ENCODE data around the gene DDX21. TPM values are rescaled to one million over a fixed set of nuclear protein-coding genes. Genes with fewer than 3 reads are reported as not detected.
"Not testable (repeated sequence)": the region's sequence is repeated elsewhere in the genome, so short reads cannot be mapped to it uniquely, and the experiment has no call there.

Gene DDX21
- total and polyA plus RNA-seq, 2 donors (not counting 3 experiments of a cell fraction or from before 2014, with no cell fraction given): 33.4 to 98.1 TPM

- CTCF ChIA-PET: interaction anchor here (1.0 to 2.1 kb wide), 5 partner anchors 8 to 82 kb away, joined by 4 to 13 read pairs (median 7); no protein-coding TSS in a partner anchor
- intact Hi-C loops (cut with micrococcal nuclease): loop anchor here (1.0 kb wide), 1 partner anchor 78 kb away; no protein-coding TSS in a partner anchor
- H3K4me3 ChIP-seq (replicated peaks in 1 of 3; ENCODE audit: insufficient read depth in 1 of 3, low read depth in 1 of 3, low read length in 3 of 3); H3K79me2 ChIP-seq (ENCODE audit: control insufficient read depth, insufficient read depth, low read length); H3K36me3 ChIP-seq (ENCODE audit: control insufficient read depth in 2 of 2, extremely low read depth in 1 of 2, insufficient read depth in 2 of 2, low read length in 2 of 2); H3K27me3 ChIP-seq (ENCODE audit: control insufficient read depth in 2 of 2, insufficient read depth in 2 of 2, low read length in 2 of 2); H3K9me1 ChIP-seq (replicated peaks; ENCODE audit: control insufficient read depth, extremely low read depth, insufficient read depth, low read length); H3K9me3 ChIP-seq (replicated peaks; ENCODE audit: control insufficient read depth, insufficient read depth, low read length); dilution Hi-C loops (cut with MboI; ENCODE audit: extremely low pct_ligation_motif_present, low sequenced_read_pairs); H4K20me1 ChIP-seq (replicated peaks; ENCODE audit: control insufficient read depth, extremely low read depth, insufficient read depth, low read length); POLR2A ChIA-PET; H2AFZ ChIP-seq (ENCODE audit: low read depth, low read length); BruUV-seq (replicated peaks): not testable (repeated sequence)
- peaks cover 31% of the 10 kb centered on the region for H3K4me1 ChIP-seq (ENCODE audit: control insufficient read depth, extremely low read depth, insufficient read depth, low read length)
- peak overlapping the region; percentile 60 for H3K4me2 ChIP-seq (ENCODE audit: insufficient read depth, low read length)
- peak overlapping the region; percentile 86 for H3K27ac ChIP-seq (ENCODE audit: insufficient read depth, low read depth, low read length)
- DNase-seq (ENCODE audit: low read depth, low spot score) (peak; percentile 75), FAIRE-seq (peak; percentile 84)
- TF ChIP-seq MYC (IDR thresholded peaks at IDR 0.05; ENCODE audit: low read depth, low read length) (peak; percentile 22), GATA2 (IDR thresholded peaks at IDR 0.05; ENCODE audit: insufficient read depth, insufficient read length, low read depth, low read length) (peak; percentile 60), JUN (IDR thresholded peaks at IDR 0.05; ENCODE audit: borderline replicate concordance, insufficient read depth, insufficient read length, low read depth) (peak; percentile 34), FOS (IDR thresholded peaks at IDR 0.05; ENCODE audit: borderline replicate concordance, insufficient read depth, low read length) (peak; percentile 77), POLR2AphosphoS5 (IDR thresholded peaks at IDR 0.05; ENCODE audit: insufficient read depth, low read depth, low read length) (peak; percentile 80)
- H3K9ac ChIP-seq (replicated peaks; ENCODE audit: extremely low read depth, insufficient read depth, low read length): peak overlapping the region; percentile 60
These were observed 56.8 kb downstream of the DDX21 start for GRCh38 chr10:69012778-69013177.

DNA sequence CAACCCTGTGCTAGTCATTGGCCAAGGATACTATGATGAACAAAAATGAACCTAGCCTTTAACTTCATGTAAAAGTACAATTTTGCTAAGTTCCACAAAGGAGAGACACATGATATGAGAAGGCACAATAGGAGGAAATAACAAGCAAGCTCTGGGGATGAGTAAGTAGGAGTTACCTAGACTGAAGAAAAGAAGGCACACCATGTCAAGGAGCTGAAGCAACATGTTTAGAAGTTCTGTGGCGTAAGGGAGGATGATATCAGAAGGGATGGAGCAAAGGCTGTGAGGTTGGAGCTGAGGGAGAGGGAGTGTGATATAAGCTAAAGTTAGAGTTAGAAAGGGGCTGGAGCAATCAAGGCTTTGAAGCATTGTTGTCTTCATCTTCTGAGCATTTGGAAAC is 58.2 kb downstream of the DDX21 start:
- Histone ChIP-seq H3K4me2 (ENCODE audit: insufficient read depth, low read length) (peak overlapping the region; percentile 18), H4K20me1 (replicated peaks; ENCODE audit: control insufficient read depth, extremely low read depth, insufficient read depth, low read length) (no peaks in the 10 kb centered on the region), H3K27me3 (ENCODE audit: control insufficient read depth in 2 of 2, insufficient read depth in 2 of 2, low read length in 2 of 2) (no peaks in the 10 kb centered on the region), H3K4me3 (replicated peaks in 1 of 3; ENCODE audit: insufficient read depth in 1 of 3, low read depth in 1 of 3, low read length in 3 of 3) (no peak overlapping the region), H3K36me3 (ENCODE audit: control insufficient read depth in 2 of 2, extremely low read depth in 1 of 2, insufficient read depth in 2 of 2, low read length in 2 of 2) (peaks cover 6 to 7% of the 10 kb centered on the region in 2 experiments), H3K27ac (ENCODE audit: insufficient read depth, low read depth, low read length) (peak overlapping the region; percentile 86), H3K4me1 (ENCODE audit: control insufficient read depth, extremely low read depth, insufficient read depth, low read length) (peaks cover 31% of the 10 kb centered on the region), H3K9ac (replicated peaks; ENCODE audit: extremely low read depth, insufficient read depth, low read length) (no peak overlapping the region), H3K9me1 (replicated peaks; ENCODE audit: control insufficient read depth, extremely low read depth, insufficient read depth, low read length) (no peaks in the 10 kb centered on the region), H3K9me3 (replicated peaks; ENCODE audit: control insufficient read depth, insufficient read depth, low read length) (no peaks in the 10 kb centered on the region), H3K79me2 (ENCODE audit: control insufficient read depth, insufficient read depth, low read length) (no peaks in the 10 kb centered on the region), H2AFZ (ENCODE audit: low read depth, low read length) (no peak overlapping the region)
- dilution Hi-C loops (cut with MboI; ENCODE audit: extremely low pct_ligation_motif_present, low sequenced_read_pairs): no loop called here
- TF ChIP-seq POLR2AphosphoS5 (IDR thresholded peaks at IDR 0.05; ENCODE audit: insufficient read depth, low read depth, low read length) (peak; percentile 61), MYC (IDR thresholded peaks at IDR 0.05; ENCODE audit: low read depth, low read length) (no peak), FOS (IDR thresholded peaks at IDR 0.05; ENCODE audit: borderline replicate concordance, insufficient read depth, low read length) (peak; percentile 74), POLR2A (IDR thresholded peaks at IDR 0.05; ENCODE audit: low read depth, low read length) (peak; percentile 44), EZH2 (IDR thresholded peaks at IDR 0.05; ENCODE audit: borderline replicate concordance, low read depth, low read length, severe bottlenecking) (no peak), GATA2 (IDR thresholded peaks at IDR 0.05; ENCODE audit: insufficient read depth, insufficient read length, low read depth, low read length) (no peak), MAX (IDR thresholded peaks at IDR 0.05; ENCODE audit: insufficient read depth, insufficient read length) (no peak), JUN (IDR thresholded peaks at IDR 0.05; ENCODE audit: borderline replicate concordance, insufficient read depth, insufficient read length, low read depth) (peak; percentile 70)
- TF ChIP-seq, protein P1, sequence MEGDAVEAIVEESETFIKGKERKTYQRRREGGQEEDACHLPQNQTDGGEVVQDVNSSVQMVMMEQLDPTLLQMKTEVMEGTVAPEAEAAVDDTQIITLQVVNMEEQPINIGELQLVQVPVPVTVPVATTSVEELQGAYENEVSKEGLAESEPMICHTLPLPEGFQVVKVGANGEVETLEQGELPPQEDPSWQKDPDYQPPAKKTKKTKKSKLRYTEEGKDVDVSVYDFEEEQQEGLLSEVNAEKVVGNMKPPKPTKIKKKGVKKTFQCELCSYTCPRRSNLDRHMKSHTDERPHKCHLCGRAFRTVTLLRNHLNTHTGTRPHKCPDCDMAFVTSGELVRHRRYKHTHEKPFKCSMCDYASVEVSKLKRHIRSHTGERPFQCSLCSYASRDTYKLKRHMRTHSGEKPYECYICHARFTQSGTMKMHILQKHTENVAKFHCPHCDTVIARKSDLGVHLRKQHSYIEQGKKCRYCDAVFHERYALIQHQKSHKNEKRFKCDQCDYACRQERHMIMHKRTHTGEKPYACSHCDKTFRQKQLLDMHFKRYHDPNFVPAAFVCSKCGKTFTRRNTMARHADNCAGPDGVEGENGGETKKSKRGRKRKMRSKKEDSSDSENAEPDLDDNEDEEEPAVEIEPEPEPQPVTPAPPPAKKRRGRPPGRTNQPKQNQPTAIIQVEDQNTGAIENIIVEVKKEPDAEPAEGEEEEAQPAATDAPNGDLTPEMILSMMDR (IDR thresholded peaks at IDR 0.05; ENCODE audit: extremely low read depth in 1 of 2, insufficient read depth in 1 of 2, low read depth in 1 of 2, low read length in 2 of 2): no peak
- BruUV-seq (replicated peaks): no TSS peak
- CTCF ChIA-PET: interaction anchor here (1.1 to 2.1 kb wide), 5 partner anchors 9 to 80 kb away, joined by 3 to 13 read pairs (median 7); no protein-coding TSS in a partner anchor
- FAIRE-seq: peak; percentile 82
- POLR2A ChIA-PET: interaction anchor here (0.6 kb wide), 1 partner anchor 10 kb away, joined by 3 read pairs; no protein-coding TSS in a partner anchor
- intact Hi-C loops (cut with micrococcal nuclease): loop anchor here (1.0 kb wide), 1 partner anchor 47 kb away; no protein-coding TSS in a partner anchor
- DNase-seq (ENCODE audit: low read depth, low spot score): peak; percentile 68

Data from endothelial cell of umbilical vein (primary cell).